OCI-LY3 (cell line): Measurements from ENCODE around the gene WBP1.
A peak's percentile ranks its signal among the peaks of the same experiment; 100 is the strongest.

ENCODE experiments used
- H2AFZ ChIP-seq: fragments of 200-600, 300-600 bp; shearing (Covaris generic); 2 replicates; pipeline ENCODE4 v1.6.0; 2014; ENCODE audit warnings: antibody characterized with exemption, low read depth, low read length
- H3K27ac ChIP-seq: fragments of 200-600, 300-600 bp; sonication (generic); 2 replicates; pipeline ENCODE4 v1.5.1; 2014; ENCODE audit warnings: mild to moderate bottlenecking, low read length, moderate library complexity, mixed read lengths
- H3K27me3 ChIP-seq: fragments of 200-600, 300-600 bp; sonication (generic); 2 replicates; pipeline ENCODE4 v1.6.1; 2014; ENCODE audit warnings: low read depth, low read length, mixed read lengths
- H3K36me3 ChIP-seq: fragments of 200-600, 300-600 bp; sonication (generic); replicated peaks from 2 replicates; pipeline ENCODE3; 2014; ENCODE audit warnings: low read depth, low read length, mixed read lengths
- H3K4me1 ChIP-seq: fragments of 300-600, 200-600 bp; sonication (generic); 2 replicates; pipeline ENCODE4 v1.6.1; 2014; ENCODE audit warnings: low read length, mixed read lengths
- H3K4me2 ChIP-seq: fragments of 200-600, 300-600 bp; sonication (generic); 2 replicates; pipeline ENCODE4 v1.6.1; 2014; ENCODE audit warnings: low read length, mixed read lengths
- H3K4me3 ChIP-seq: fragments of 300-600, 200-600 bp; sonication (generic); 2 replicates; pipeline ENCODE4 v1.5.1; 2014; ENCODE audit warnings: antibody characterized with exemption, mild to moderate bottlenecking, low read length, moderate library complexity
- H3K79me2 ChIP-seq: fragments of 300-600, 200-600 bp; shearing (Covaris generic); 2 replicates; pipeline ENCODE4 v1.6.1; 2014; ENCODE audit warnings: mild to moderate bottlenecking, low read length, mixed read lengths
- H3K9ac ChIP-seq: fragments of 300-600, 200-600 bp; shearing (Covaris generic); 2 replicates; pipeline ENCODE4 v1.6.0; 2014; ENCODE audit warnings: mild to moderate bottlenecking, low read length, moderate library complexity
- H3K9me3 ChIP-seq: fragments of 200-600, 300-600 bp; shearing (Covaris generic); 2 replicates; pipeline ENCODE4 v1.6.1; 2014; ENCODE audit warnings: low read length, mixed read lengths; ENCODE audit not compliant: insufficient read depth
- H4K20me1 ChIP-seq: fragments of 200-600, 300-600 bp; sonication (generic); 2 replicates; pipeline ENCODE4 v1.6.1; 2016; ENCODE audit warnings: low read length, mixed read lengths; ENCODE audit not compliant: insufficient read depth
- EZH2phosphoT487 ChIP-seq: fragments of 200-600 bp; shearing (Covaris generic); IDR thresholded peaks from 2 replicates; pipeline ENCODE4 v1.6.1; 2018; ENCODE audit warnings: antibody characterized with exemption, mixed run types, low read depth
- TF ChIP-seq, protein P1 (sequence below): fragments of 200-600, 300-600 bp; sonication (generic); IDR thresholded peaks from 2 replicates; pipeline ENCODE4 v1.5.1; 2014; ENCODE audit warnings: antibody characterized with exemption, low read length, low read depth

The WBP1 gene

GRCh38 chr2:74439373-74439772, 18.9 kb upstream of the WBP1 start:
- Histone ChIP-seq H2AFZ (no peak overlapping the region), H3K9ac (peak overlapping the region; percentile 72; the same call in 1 of the 2 replicates), H3K36me3 (no peaks in the 10 kb centered on the region), H3K4me2 (peak overlapping the region; percentile 94), H3K27me3 (no peaks in the 10 kb centered on the region), H3K4me1 (peaks cover 44% of the 10 kb centered on the region), H3K79me2 (no peaks in the 10 kb centered on the region), H3K27ac (no peak overlapping the region), H4K20me1 (no peaks in the 10 kb centered on the region), H3K9me3 (no peaks in the 10 kb centered on the region), H3K4me3 (peak overlapping the region; percentile 82)
- TF ChIP-seq, protein P1, sequence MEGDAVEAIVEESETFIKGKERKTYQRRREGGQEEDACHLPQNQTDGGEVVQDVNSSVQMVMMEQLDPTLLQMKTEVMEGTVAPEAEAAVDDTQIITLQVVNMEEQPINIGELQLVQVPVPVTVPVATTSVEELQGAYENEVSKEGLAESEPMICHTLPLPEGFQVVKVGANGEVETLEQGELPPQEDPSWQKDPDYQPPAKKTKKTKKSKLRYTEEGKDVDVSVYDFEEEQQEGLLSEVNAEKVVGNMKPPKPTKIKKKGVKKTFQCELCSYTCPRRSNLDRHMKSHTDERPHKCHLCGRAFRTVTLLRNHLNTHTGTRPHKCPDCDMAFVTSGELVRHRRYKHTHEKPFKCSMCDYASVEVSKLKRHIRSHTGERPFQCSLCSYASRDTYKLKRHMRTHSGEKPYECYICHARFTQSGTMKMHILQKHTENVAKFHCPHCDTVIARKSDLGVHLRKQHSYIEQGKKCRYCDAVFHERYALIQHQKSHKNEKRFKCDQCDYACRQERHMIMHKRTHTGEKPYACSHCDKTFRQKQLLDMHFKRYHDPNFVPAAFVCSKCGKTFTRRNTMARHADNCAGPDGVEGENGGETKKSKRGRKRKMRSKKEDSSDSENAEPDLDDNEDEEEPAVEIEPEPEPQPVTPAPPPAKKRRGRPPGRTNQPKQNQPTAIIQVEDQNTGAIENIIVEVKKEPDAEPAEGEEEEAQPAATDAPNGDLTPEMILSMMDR = no peak
- TF ChIP-seq EZH2phosphoT487 = no peak

- H2AFZ ChIP-seq = peak overlapping the region; percentile 51; the same call in 1 of the 2 replicates
- H3K36me3 ChIP-seq = no peaks in the 10 kb centered on the region
- no peaks in the 10 kb centered on the region for H4K20me1 ChIP-seq
- H3K9ac ChIP-seq = peak overlapping the region; percentile 72
- no peaks in the 10 kb centered on the region for H3K9me3 ChIP-seq
- H3K27ac ChIP-seq = no peak overlapping the region
- H3K79me2 ChIP-seq = no peaks in the 10 kb centered on the region
- peak overlapping the region; percentile 94 for H3K4me2 ChIP-seq
- H3K27me3 ChIP-seq = no peaks in the 10 kb centered on the region
- TF ChIP-seq EZH2phosphoT487 = no peak
- TF ChIP-seq, protein P1 = no peak
- H3K4me1 ChIP-seq = peaks cover 49% of the 10 kb centered on the region
- H3K4me3 ChIP-seq = peak overlapping the region; percentile 82
These were observed 18.3 kb upstream of the WBP1 start for GRCh38 chr2:74439803-74440377.

DNA sequence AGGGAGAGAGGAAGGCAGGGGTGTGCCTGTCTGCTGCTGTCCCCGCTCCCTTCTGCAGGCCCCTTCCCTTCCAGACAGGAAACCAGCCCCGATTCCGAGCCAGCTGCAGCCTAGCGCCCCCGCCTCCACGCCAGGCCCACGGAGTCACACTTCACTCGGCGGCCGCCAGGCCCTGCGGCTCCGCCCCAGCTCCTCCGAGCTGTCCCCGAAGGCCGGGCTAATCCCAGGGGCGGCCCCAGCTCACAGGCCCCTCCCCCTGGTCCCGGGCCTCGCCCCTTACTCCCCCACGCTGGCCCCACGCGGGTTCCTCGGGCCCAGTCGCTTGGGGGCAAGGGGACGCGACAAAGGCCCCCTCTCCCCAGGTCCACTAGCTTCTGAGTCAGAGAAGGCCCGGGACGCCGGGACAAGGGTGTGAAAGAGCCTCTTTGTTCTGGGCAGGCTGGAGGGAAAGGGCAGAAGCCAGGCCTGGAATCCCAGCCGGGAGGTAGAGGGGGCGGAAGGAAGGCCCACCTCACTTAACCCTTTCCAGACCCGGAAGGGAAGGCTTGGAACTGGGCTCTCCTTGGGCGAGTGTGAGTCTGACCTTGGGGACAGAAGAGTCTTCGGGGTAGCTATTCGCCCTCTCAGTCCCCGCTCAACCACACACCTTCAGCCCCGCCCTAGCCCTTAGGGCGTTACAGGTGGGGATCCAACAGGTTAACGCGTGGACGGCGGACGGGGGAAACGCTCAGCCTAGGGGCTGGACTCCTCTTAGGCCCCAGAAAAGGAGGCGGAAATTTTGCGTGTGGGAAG, 17.7 kb upstream of the WBP1 start:
- Histone ChIP-seq H3K27ac (peak overlapping the region; percentile 44), H3K79me2 (no peaks in the 10 kb centered on the region), H3K4me3 (peak overlapping the region; percentile 82), H3K9ac (peak overlapping the region; percentile 72), H4K20me1 (no peaks in the 10 kb centered on the region), H2AFZ (peak overlapping the region; percentile 92), H3K36me3 (no peaks in the 10 kb centered on the region), H3K4me1 (peaks cover 53% of the 10 kb centered on the region), H3K9me3 (no peaks in the 10 kb centered on the region), H3K27me3 (no peaks in the 10 kb centered on the region), H3K4me2 (peak overlapping the region; percentile 94)
- TF ChIP-seq EZH2phosphoT487 = no peak
- TF ChIP-seq, protein P1 = peak; percentile 24; the same call in 1 of the 2 replicates

- Histone ChIP-seq H3K4me1 (peaks cover 53% of the 10 kb centered on the region), H3K9me3 (no peaks in the 10 kb centered on the region), H3K79me2 (no peaks in the 10 kb centered on the region), H3K4me2 (peak overlapping the region; percentile 94), H3K9ac (no peak overlapping the region), H4K20me1 (no peaks in the 10 kb centered on the region), H3K27me3 (no peaks in the 10 kb centered on the region), H3K4me3 (peak overlapping the region; percentile 82; the same call in 1 of the 2 replicates), H2AFZ (no peak overlapping the region), H3K36me3 (no peaks in the 10 kb centered on the region), H3K27ac (no peak overlapping the region)
- TF ChIP-seq, protein P1 = no peak
- TF ChIP-seq EZH2phosphoT487 = no peak
These were observed 17.0 kb upstream of the WBP1 start for GRCh38 chr2:74441170-74441689.
